Measurements from ENCODE around the gene TOB1. TPM values are rescaled to one million over a fixed set of nuclear protein-coding genes. Genes with fewer than 3 reads are reported as not detected.

TOB1 gene
- total and polyA plus RNA-seq, 9 of the 15 experiments (the other 6 are each of a cell fraction or from before 2014, with no cell fraction given), result 4.8 to 63.7 (median 13.2) TPM

- DNase-seq (ENCODE audit: extremely low read depth in 1 of 4, low spot score in 3 of 4) (no peak), FAIRE-seq (no peak), ATAC-seq (no peak)
- Histone ChIP-seq H3K4me1 (replicated peaks in 1 of 2; ENCODE audit: control insufficient read depth in 2 of 2, insufficient read depth in 2 of 2, low read length in 2 of 2) (peaks cover 3 to 16% of the 10 kb centered on the region in 2 experiments; a peak in 3 of 5 replicates), H2AFZ (ENCODE audit: low read depth, low read length) (no peak overlapping the region), H4K20me1 (replicated peaks; ENCODE audit: control insufficient read depth, insufficient read depth, low read length) (no peaks in the 10 kb centered on the region), H3K4me3 (no peak overlapping the region), H3K9ac (ENCODE audit: insufficient read depth in 1 of 2, low read depth in 2 of 2, low read length in 2 of 2) (no peak overlapping the region), H3K27ac (ENCODE audit: extremely low read depth, low read depth, low read length) (no peak overlapping the region), H3K9me1 (ENCODE audit: control insufficient read depth, insufficient read depth, low read length) (no peaks in the 10 kb centered on the region), H3K27me3 (ENCODE audit: control insufficient read depth in 2 of 2, insufficient read depth in 2 of 2, low read length in 2 of 2) (no peaks in the 10 kb centered on the region), H3K4me2 (ENCODE audit: insufficient read depth, low read length) (no peak overlapping the region), H3K9me3 (replicated peaks; ENCODE audit: control insufficient read depth, insufficient read depth, low read depth, low read length) (no peaks in the 10 kb centered on the region), H3K36me3 (ENCODE audit: control insufficient read depth, insufficient read depth, low read length) (no peaks in the 10 kb centered on the region), H3K79me2 (ENCODE audit: control insufficient read depth, insufficient read depth, low read length) (no peaks in the 10 kb centered on the region)
- POLR2A ChIA-PET, result interaction anchor here (2.3 kb wide), 1 partner anchor 10 kb away, joined by 14 read pairs; the partner anchor contains the start of gene TOB1
- intact Hi-C loops (cut with micrococcal nuclease) (no loop called here), in situ Hi-C loops (cut with MboI) (no loop called here)
- CTCF ChIA-PET (ENCODE audit: low intra/inter-chr PET ratio), result no interaction called here
- no TSS peak for BruUV-seq (replicated peaks)
- WGBS (ENCODE audit: insufficient coverage, low coverage, missing lambda C conversion rate), result 35% methylated on average over 6 of the region's 6 CpGs
- no peak for TF ChIP-seq MTA2 (IDR thresholded peaks at IDR 0.05; ENCODE audit: low read depth)
- TF ChIP-seq ZBTB34 (CRISPR knock-in tag; IDR thresholded peaks at IDR 0.05), result no peak
- TF ChIP-seq NCOA4 (IDR thresholded peaks at IDR 0.05; ENCODE audit: partially characterized antibody), result no peak
- TF ChIP-seq CTCFL (IDR thresholded peaks at IDR 0.05; ENCODE audit: borderline replicate concordance, insufficient read depth, low read depth, low read length, poor library complexity, severe bottlenecking), result no peak
- TF ChIP-seq DNMT1 (IDR thresholded peaks at IDR 0.05), result no peak
- no peak for TF ChIP-seq HNRNPL (IDR thresholded peaks at IDR 0.05; ENCODE audit: low read depth, low read length)
- TF ChIP-seq ZC3H4 (CRISPR knock-in tag; IDR thresholded peaks at IDR 0.05; ENCODE audit: borderline replicate concordance), result no peak
- TF ChIP-seq ZKSCAN3 (CRISPR knock-in tag; IDR thresholded peaks at IDR 0.05), result no peak
- no peak for TF ChIP-seq ETV6 (IDR thresholded peaks at IDR 0.05; ENCODE audit: borderline replicate concordance in 1 of 2, low read depth in 2 of 2, low read length in 1 of 2)
- no peak for TF ChIP-seq ETV6 (CRISPR knock-in tag; IDR thresholded peaks at IDR 0.05; ENCODE audit: borderline replicate concordance)
- TF ChIP-seq ZNF398 (CRISPR knock-in tag; IDR thresholded peaks at IDR 0.05), result no peak
- no peak for TF ChIP-seq BRCA1 (IDR thresholded peaks at IDR 0.05)
- TF ChIP-seq BRCA1 (CRISPR knock-in tag; IDR thresholded peaks at IDR 0.05), result no peak
- no peak for TF ChIP-seq MLX (CRISPR knock-in tag; conservative IDR thresholded peaks at IDR 0.05)
- TF ChIP-seq BCL6 (CRISPR knock-in tag; IDR thresholded peaks at IDR 0.05), result no peak
Measured at GRCh38 chr17:50855708-50856330, 10.3 kb downstream of the TOB1 start.

Measured in K562 (cell line).